Smooth muscle cell of bladder (primary cell): Measurements from ENCODE around the gene SEPTIN7. TPM values are rescaled to one million over a fixed set of nuclear protein-coding genes. Genes with fewer than 3 reads are reported as not detected.

ENCODE experiments used
- total RNA-seq: library from RNA; depleted of rRNA; stranded (reverse); fragments of >200 nt; gene quantifications from 2 replicates; pipeline ENCODE4 v1.2.3, GENCODE V29; 2014

Gene SEPTIN7
- total RNA-seq: 203 and 235 TPM in 2 replicates

DNA sequence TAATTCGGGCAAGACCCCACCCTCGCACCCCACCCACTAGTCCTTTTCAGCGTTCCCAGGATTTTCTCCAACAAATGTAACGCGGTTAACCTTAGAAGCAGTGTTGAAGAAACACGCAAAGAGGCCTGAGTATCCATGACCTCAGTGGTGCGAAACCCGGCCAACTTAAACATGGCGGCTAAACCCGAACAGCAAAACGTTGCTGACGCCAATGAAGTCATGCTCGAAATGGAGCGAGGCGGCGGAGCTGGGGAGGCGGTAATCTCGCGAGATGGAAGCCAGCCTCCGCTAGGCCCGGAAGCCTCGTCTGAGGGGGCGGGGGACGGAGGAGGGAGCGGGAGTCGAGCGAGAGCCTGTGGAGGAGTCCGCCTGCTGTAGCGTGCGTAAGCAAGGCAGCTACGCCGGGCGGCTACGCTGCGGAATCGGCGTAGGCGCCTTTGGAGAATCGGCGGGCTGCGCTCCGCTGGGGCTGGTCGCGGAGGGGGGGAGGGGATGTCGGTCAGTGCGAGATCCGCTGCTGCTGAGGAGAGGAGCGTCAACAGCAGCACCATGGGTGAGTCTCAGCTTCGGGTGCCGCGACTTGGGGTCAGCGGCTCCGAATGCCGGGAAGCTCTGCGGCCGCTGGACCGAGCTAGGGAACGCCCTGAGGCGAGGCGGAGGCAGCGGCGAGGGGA is at the start of gene SEPTIN7:
Gene SEPTIN7 (plus strand): TSS at position 340 of the 674 bp plus-strand sequence. CDS start 153 bp downstream, at position 493.

Other genes starting within 250 kb of the SEPTIN7 start
- 21.6 and 29.7 TPM in 2 replicates for gene HERPUD2, start 105.9 kb upstream of the SEPTIN7 start, total RNA-seq